ENCODE measurements around the gene SUPT5H. TPM values are rescaled to one million over a fixed set of nuclear protein-coding genes. Genes with fewer than 3 reads are reported as not detected.
A peak's percentile ranks its signal among the peaks of the same experiment; 100 is the strongest.

The SUPT5H gene
- total and polyA plus RNA-seq, 3 donors from 2014 or later = 359 to 366 (median 363) TPM

GRCh38 chr19:39410017-39410830, 35.2 kb upstream of the SUPT5H start:
- DNase-seq = peak; percentile 84
- H3K4me1 ChIP-seq = peaks cover 27% of the 10 kb centered on the region
- H3K27ac ChIP-seq = peak overlapping the region; percentile 89 to 95
- intact Hi-C loops (cut with DNase I; ENCODE audit: low total_unique reads) = no loop called here
- TF ChIP-seq POLR2A (IDR thresholded peaks at IDR 0.05) = no peak
- TF ChIP-seq, protein P1, sequence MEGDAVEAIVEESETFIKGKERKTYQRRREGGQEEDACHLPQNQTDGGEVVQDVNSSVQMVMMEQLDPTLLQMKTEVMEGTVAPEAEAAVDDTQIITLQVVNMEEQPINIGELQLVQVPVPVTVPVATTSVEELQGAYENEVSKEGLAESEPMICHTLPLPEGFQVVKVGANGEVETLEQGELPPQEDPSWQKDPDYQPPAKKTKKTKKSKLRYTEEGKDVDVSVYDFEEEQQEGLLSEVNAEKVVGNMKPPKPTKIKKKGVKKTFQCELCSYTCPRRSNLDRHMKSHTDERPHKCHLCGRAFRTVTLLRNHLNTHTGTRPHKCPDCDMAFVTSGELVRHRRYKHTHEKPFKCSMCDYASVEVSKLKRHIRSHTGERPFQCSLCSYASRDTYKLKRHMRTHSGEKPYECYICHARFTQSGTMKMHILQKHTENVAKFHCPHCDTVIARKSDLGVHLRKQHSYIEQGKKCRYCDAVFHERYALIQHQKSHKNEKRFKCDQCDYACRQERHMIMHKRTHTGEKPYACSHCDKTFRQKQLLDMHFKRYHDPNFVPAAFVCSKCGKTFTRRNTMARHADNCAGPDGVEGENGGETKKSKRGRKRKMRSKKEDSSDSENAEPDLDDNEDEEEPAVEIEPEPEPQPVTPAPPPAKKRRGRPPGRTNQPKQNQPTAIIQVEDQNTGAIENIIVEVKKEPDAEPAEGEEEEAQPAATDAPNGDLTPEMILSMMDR (IDR thresholded peaks at IDR 0.05) = no peak
- WGBS, 2 donors = 1% methylated on average over 20 to 26 of the region's 35 CpGs
- H3K9me3 ChIP-seq = no peaks in the 10 kb centered on the region
- no peaks in the 10 kb centered on the region for H3K36me3 ChIP-seq (ENCODE audit: low read depth, missing control alignments)
- no peaks in the 10 kb centered on the region for H3K27me3 ChIP-seq
- peak overlapping the region; percentile 68 to 92 for H3K4me3 ChIP-seq

- Histone ChIP-seq H3K4me3 (peak overlapping the region; percentile 68 to 92), H3K4me1 (peaks cover 22% of the 10 kb centered on the region), H3K27ac (peak overlapping the region; percentile 89 to 95), H3K9me3 (no peaks in the 10 kb centered on the region), H3K36me3 (ENCODE audit: low read depth, missing control alignments) (no peaks in the 10 kb centered on the region), H3K27me3 (no peaks in the 10 kb centered on the region)
- no peak for DNase-seq
- WGBS, 2 donors = 33 to 57% methylated on average over 1 of the region's 1 CpG
- TF ChIP-seq POLR2A (IDR thresholded peaks at IDR 0.05) = no peak
- TF ChIP-seq, protein P1 (IDR thresholded peaks at IDR 0.05) = no peak
- intact Hi-C loops (cut with DNase I; ENCODE audit: low total_unique reads) = no loop called here
These were observed 34.6 kb upstream of the SUPT5H start for GRCh38 chr19:39410831-39411080.

DNA sequence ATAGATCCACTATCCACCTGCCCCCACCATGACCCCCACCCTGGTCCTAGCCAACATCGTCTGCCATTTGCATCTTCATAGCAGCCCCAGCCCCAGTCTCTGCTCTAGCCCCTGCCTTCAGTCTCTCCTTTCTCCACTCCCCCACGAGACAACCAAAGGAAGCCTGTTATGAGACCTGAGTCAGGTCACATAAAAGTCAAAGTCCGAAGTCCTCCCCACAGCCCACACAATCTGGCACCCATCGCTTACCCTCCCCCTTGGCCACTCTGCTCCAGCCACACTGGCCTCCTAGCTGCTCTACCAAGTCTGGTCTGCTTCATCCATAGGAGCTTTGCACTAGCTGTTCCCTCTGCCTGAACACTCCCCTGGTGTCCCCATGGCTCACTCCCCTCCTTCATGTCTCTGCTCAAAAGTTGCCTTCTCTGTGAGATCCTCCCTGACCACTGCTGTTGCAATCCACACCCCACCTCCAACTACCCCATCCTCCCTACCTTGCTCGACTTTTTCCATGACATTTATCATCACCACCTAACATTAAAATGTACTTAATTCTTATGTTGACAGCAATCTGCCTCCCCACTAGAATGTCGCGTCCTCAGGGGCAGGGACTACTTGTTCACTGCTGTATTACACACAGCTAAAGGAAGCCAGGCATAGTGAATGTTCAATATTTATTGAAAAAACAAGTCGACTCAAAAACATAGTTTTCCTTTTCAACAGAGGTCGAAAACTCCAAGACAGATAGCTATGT, 34.1 kb upstream of the SUPT5H start:
- peak overlapping the region; percentile 89 to 95 for H3K27ac ChIP-seq
- H3K4me1 ChIP-seq = peaks cover 18% of the 10 kb centered on the region
- intact Hi-C loops (cut with DNase I; ENCODE audit: low total_unique reads) = no loop called here
- 8 to 16% methylated on average over 9 of the region's 9 CpGs for WGBS, 2 donors
- H3K9me3 ChIP-seq = no peaks in the 10 kb centered on the region
- DNase-seq = no peak
- TF ChIP-seq, protein P1 (IDR thresholded peaks at IDR 0.05) = no peak
- no peaks in the 10 kb centered on the region for H3K27me3 ChIP-seq
- no peaks in the 10 kb centered on the region for H3K36me3 ChIP-seq (ENCODE audit: low read depth, missing control alignments)
- H3K4me3 ChIP-seq = peak overlapping the region in 1 of 2 donors; percentile 92

DNA sequence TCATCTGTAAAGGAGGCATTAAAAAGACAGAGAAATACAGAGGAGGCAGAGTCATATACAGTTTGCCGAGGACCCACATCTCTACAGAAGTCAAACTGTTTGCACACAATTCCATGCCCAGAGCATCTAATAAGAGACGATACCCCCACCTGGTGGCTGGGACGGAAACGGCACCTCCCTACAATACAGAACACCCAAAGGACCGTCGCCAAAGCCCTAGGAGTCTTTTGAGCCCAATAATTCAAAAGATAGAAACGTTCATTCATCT, 33.6 kb upstream of the SUPT5H start:
- TF ChIP-seq, protein P1 (IDR thresholded peaks at IDR 0.05) = peak; percentile 90 to 98 (median 95)
- TF ChIP-seq POLR2A (IDR thresholded peaks at IDR 0.05) = no peak
- H3K27ac ChIP-seq = peak overlapping the region; percentile 89 to 95
- intact Hi-C loops (cut with DNase I; ENCODE audit: low total_unique reads) = no loop called here
- DNase-seq = peak; percentile 94
- peaks cover 18% of the 10 kb centered on the region for H3K4me1 ChIP-seq
- H3K9me3 ChIP-seq = no peaks in the 10 kb centered on the region
- peak overlapping the region; percentile 69 to 89 for H3K4me3 ChIP-seq
- WGBS, 2 donors = 0% methylated on average over 7 of the region's 7 CpGs
- H3K36me3 ChIP-seq (ENCODE audit: low read depth, missing control alignments) = no peaks in the 10 kb centered on the region
- H3K27me3 ChIP-seq = no peaks in the 10 kb centered on the region
